ENCODE results near the gene METAP1. TPM values are rescaled to one million over a fixed set of nuclear protein-coding genes. Genes with fewer than 3 reads are reported as not detected.
"Not testable (repeated sequence)": the region's sequence is repeated elsewhere in the genome, so short reads cannot be mapped to it uniquely, and the experiment has no call there.

The METAP1 gene
- total RNA-seq, 1 donor from 2014 or later: 16.2 TPM

DNA sequence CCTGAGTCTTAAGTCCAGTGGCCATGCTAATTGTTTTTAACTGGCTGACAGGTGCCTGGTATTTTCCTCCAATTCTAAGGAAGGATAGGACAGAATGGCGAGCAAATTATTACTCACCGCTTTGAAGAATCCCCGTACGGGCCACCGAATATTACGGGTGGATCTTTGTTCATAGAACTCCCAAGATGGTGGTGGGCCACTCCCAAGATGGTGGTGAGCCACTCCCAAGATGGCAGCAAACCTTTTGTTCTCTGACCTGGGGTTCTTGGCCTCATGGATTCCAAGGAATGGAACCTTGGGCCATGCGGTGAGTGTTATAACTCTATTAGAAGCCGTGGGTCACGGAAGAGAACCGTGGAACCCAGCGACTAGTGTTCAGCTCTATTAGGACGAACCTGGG, 113.8 kb downstream of the METAP1 start:
- H3K9me3 ChIP-seq (ENCODE audit: control insufficient read depth in 3 of 3, low read length in 3 of 3); H3K27ac ChIP-seq (ENCODE audit: low read depth, low read length); H3K36me3 ChIP-seq (ENCODE audit: control insufficient read depth in 3 of 3, insufficient read depth in 3 of 3, low read length in 3 of 3); H3K4me3 ChIP-seq (ENCODE audit: low read length in 3 of 3); H3K4me1 ChIP-seq (ENCODE audit: control insufficient read depth in 3 of 3, insufficient read depth in 3 of 3, low read length in 3 of 3); H3K9ac ChIP-seq (ENCODE audit: low read depth in 1 of 3, low read length in 3 of 3); H3K27me3 ChIP-seq (ENCODE audit: control insufficient read depth in 3 of 3, insufficient read depth in 3 of 3, low read length in 3 of 3): not testable (repeated sequence)

Small RNA genes within 50 kb of the gene (small RNA-seq; reads per million reads assigned to genes)
- gene MIR3684: 0.07 reads per million
- gene RNU7-149P: not detected

Other genes starting within 250 kb of the METAP1 start
- 61.6 TPM for gene EIF4E, start 66.6 kb upstream of the METAP1 start, total RNA-seq
- gene ADH5, start 93.1 kb downstream of the METAP1 start, total RNA-seq: 71.0 TPM
- gene ADH4, start 148.6 kb downstream of the METAP1 start, total RNA-seq: under 0.01 TPM
- not detected for gene ADH6, start 223.5 kb downstream of the METAP1 start, total RNA-seq

Data from skeletal muscle tissue (tissue), 5 donors.